Left renal pelvis (tissue), 4 donors: ENCODE results near the gene VWDE. TPM values are rescaled to one million over a fixed set of nuclear protein-coding genes. Genes with fewer than 3 reads are reported as not detected.

Experiments
- DNase-seq, 4 donors: peaks; one replicate each; pipeline ENCODE4 v3.0.0-alpha.2; 2013; ENCODE audit warnings: low read depth in 4 of 4, low spot score in 3 of 4
- polyA plus RNA-seq, 4 donors: library from polyadenylated mRNA; unstranded; fragments of 120-200 nt; gene quantifications; one replicate each; pipeline ENCODE4 v1.2.1, GENCODE V29; 2013; ENCODE audit not compliant: insufficient read length in 4 of 4

Gene VWDE
- polyA plus RNA-seq, 4 donors = 4.4 to 20.9 (median 5.6) TPM

- DNase-seq = no peak
Measured at GRCh38 chr7:12294701-12295100, 109.0 kb downstream of the VWDE start.

- DNase-seq = no peak
Measured at GRCh38 chr7:12291870-12292269, 111.8 kb downstream of the VWDE start.

GRCh38 chr7:12290761-12291160, 112.9 kb downstream of the VWDE start:
- DNase-seq = no peak

- DNase-seq = no peak
Measured at GRCh38 chr7:12289996-12290395, 113.7 kb downstream of the VWDE start.

- DNase-seq = no peak
Measured at GRCh38 chr7:12287901-12288300, 115.8 kb downstream of the VWDE start.

- DNase-seq = no peak
Measured at GRCh38 chr7:12281038-12281437, 122.6 kb downstream of the VWDE start.

Other genes with a start within 250 kb of the VWDE start
- 100 to 1,000 TPM in 2 of 4 donors, 10 to 100 TPM in 2; 77.8 to 124 (median 100.0) TPM for gene TMEM106B, start 192.6 kb downstream of the VWDE start, polyA plus RNA-seq
- gene SCIN, start 166.9 kb upstream of the VWDE start, polyA plus RNA-seq = 100 to 1,000 TPM in 3 of 4 donors, 1 to 10 TPM in 1; 1.7 to 137 (median 129) TPM